SH-SY5Y (cell line): ENCODE results near the gene IMMP2L.

ENCODE experiments used
- GATA2 ChIP-seq: IDR thresholded peaks from 2 replicates; pipeline ENCODE4 v1.6.1; 2011; ENCODE audit warnings: mild to moderate bottlenecking, low read depth, low read length
- GATA3 ChIP-seq: IDR thresholded peaks from 2 replicates; pipeline ENCODE4 v1.6.1; 2011; ENCODE audit warnings: low read depth, mild to moderate bottlenecking, low read length, moderate library complexity

DNA sequence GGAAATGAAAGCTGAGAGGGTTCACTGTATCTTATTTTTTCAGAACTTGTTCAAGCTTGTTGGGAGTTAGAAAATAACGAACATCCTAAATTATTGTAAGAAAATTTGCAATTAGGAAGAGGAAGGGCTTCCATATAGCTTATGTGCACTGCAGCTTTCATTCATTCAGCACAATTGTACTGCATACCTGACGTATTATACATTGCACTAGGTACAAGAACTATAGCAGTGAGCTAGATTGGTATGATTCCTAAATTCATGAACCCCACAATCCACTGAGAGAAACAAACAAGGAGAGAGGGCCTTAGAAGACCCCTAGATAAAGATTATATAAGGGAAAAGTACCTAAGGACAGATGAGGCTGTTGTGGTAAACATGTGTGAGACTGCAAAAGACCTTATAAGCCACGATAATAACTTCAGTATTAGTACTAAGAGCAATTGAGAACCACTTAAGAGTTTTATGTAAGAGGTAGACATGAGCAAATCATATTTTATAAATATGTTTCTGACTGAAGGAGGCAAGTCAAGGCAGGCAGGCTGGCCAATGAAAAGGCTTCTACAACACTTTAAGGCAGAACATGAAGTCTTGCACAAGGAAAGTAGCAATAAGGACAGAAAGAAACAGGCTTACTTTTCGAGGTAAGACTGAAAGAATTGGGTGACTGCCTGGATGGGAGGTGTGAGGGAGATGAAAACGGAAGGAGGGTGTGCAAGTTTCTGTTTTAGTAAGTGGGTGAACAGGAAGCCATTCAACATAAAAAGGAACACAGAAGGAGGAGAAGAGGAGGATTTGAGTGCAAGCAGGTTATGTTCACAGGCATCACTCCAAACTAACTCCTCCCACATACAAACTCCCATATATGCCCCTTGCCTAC, 549.3 kb downstream of the IMMP2L start:
- TF ChIP-seq GATA3 = no peak
- no peak for TF ChIP-seq GATA2
